H9 (cell line): ENCODE data around the gene DNTT. TPM values are rescaled to one million over a fixed set of nuclear protein-coding genes. Genes with fewer than 3 reads are reported as not detected.

Experiments
- DNase-seq: peaks from one replicate; pipeline ENCODE4 v3.0.0-alpha.2; 2017
- H2AFZ ChIP-seq: one replicate; pipeline ENCODE4 v1.6.1; 2013; ENCODE audit warnings: mild to moderate bottlenecking, low read length, control low read depth, moderate library complexity
- H2AK5ac ChIP-seq: 2 replicates; pipeline ENCODE4 v1.6.1; 2013; ENCODE audit warnings: low read length, control low read depth, mixed read lengths; ENCODE audit not compliant: insufficient read length
- H2BK120ac ChIP-seq: one replicate; pipeline ENCODE4 v1.6.1; 2013; ENCODE audit warnings: low read depth, mild to moderate bottlenecking, low read length, control low read depth, inconsistent platforms; ENCODE audit not compliant: poor library complexity, severe bottlenecking
- H2BK12ac ChIP-seq: 2 replicates; pipeline ENCODE4 v1.6.1; 2013; ENCODE audit warnings: low read length, control low read depth, mixed read lengths, low read depth; ENCODE audit not compliant: insufficient read length
- H2BK15ac ChIP-seq: 2 replicates; pipeline ENCODE4 v1.6.1; 2013; ENCODE audit warnings: low read depth, low read length, control low read depth
- H2BK20ac ChIP-seq: one replicate; pipeline ENCODE4 v1.6.1; 2013; ENCODE audit warnings: low read depth, mild to moderate bottlenecking, low read length, control low read depth, inconsistent platforms; ENCODE audit not compliant: poor library complexity, severe bottlenecking
- H2BK5ac ChIP-seq: 2 replicates; pipeline ENCODE4 v1.6.1; 2013; ENCODE audit warnings: low read length, control low read depth, mixed read lengths; ENCODE audit not compliant: insufficient read length
- H3K14ac ChIP-seq: 2 replicates; pipeline ENCODE4 v1.6.1; 2013; ENCODE audit warnings: low read length, control low read depth; ENCODE audit not compliant: insufficient read depth
- H3K18ac ChIP-seq: 2 replicates; pipeline ENCODE4 v1.6.1; 2013; ENCODE audit warnings: low read depth, mild to moderate bottlenecking, mixed read lengths, low read length, control low read depth; ENCODE audit not compliant: insufficient read length
- H3K23ac ChIP-seq: 2 replicates; pipeline ENCODE4 v1.6.1; 2013; ENCODE audit warnings: low read length, control low read depth, mixed read lengths, low read depth; ENCODE audit not compliant: insufficient read length
- H3K23me2 ChIP-seq: 2 replicates; pipeline ENCODE4 v1.6.1; 2013; ENCODE audit warnings: low read depth, mild to moderate bottlenecking, mixed read lengths, low read length, control low read depth; ENCODE audit not compliant: insufficient read length, poor library complexity, severe bottlenecking
- H3K27ac ChIP-seq: 2 replicates; pipeline ENCODE4 v1.5.1; 2013; ENCODE audit warnings: low read length, control low read depth, mixed read lengths, low read depth; ENCODE audit not compliant: insufficient read length
- H3K27me3 ChIP-seq: 2 replicates; pipeline ENCODE4 v1.6.1; 2013; ENCODE audit warnings: low read length, control low read depth, inconsistent platforms; ENCODE audit not compliant: insufficient read depth
- H3K4ac ChIP-seq: 2 replicates; pipeline ENCODE4 v1.6.1; 2013; ENCODE audit warnings: low read depth, mild to moderate bottlenecking, control low read depth, inconsistent platforms, low read length, moderate library complexity
- H3K4me1 ChIP-seq: 2 replicates; pipeline ENCODE4 v1.6.1; 2013; ENCODE audit warnings: low read length, control low read depth, inconsistent platforms; ENCODE audit not compliant: insufficient read depth
- H3K4me2 ChIP-seq: 2 replicates; pipeline ENCODE4 v1.6.1; 2013; ENCODE audit warnings: low read length, control low read depth, mixed read lengths; ENCODE audit not compliant: insufficient read length, insufficient read depth
- H3K56ac ChIP-seq: 2 replicates; pipeline ENCODE4 v1.6.1; 2013; ENCODE audit warnings: low read depth, mild to moderate bottlenecking, mixed read lengths, low read length, control low read depth; ENCODE audit not compliant: insufficient read length
- H3K79me1 ChIP-seq: 2 replicates; pipeline ENCODE4 v1.6.1; 2013; ENCODE audit warnings: low read depth, mild to moderate bottlenecking, moderate library complexity, low read length, control low read depth, inconsistent platforms; ENCODE audit not compliant: insufficient read depth, poor library complexity, severe bottlenecking
- H3K79me2 ChIP-seq: 2 replicates; pipeline ENCODE4 v1.6.1; 2013; ENCODE audit warnings: low read length, control low read depth, inconsistent platforms; ENCODE audit not compliant: insufficient read depth
- H3K9ac ChIP-seq: 2 replicates; pipeline ENCODE4 v1.6.1; 2013; ENCODE audit warnings: low read length, control low read depth, mixed read lengths; ENCODE audit not compliant: insufficient read length; ENCODE audit errors: extremely low read depth
- H3K9me3 ChIP-seq: one replicate; pipeline ENCODE4 v1.6.1; 2013; ENCODE audit warnings: low read depth, low read length, inconsistent platforms; ENCODE audit not compliant: control insufficient read depth
- H3T11ph ChIP-seq: one replicate; pipeline ENCODE4 v1.6.1; 2013; ENCODE audit warnings: mild to moderate bottlenecking, low read length, control low read depth, inconsistent platforms
- H4K20me1 ChIP-seq: one replicate; pipeline ENCODE4 v1.6.1; 2013; ENCODE audit not compliant: control insufficient read depth, insufficient read length, insufficient read depth
- H4K5ac ChIP-seq: 2 replicates; pipeline ENCODE4 v1.6.1; 2013; ENCODE audit warnings: low read depth, mild to moderate bottlenecking, mixed read lengths, low read length, control low read depth; ENCODE audit not compliant: insufficient read length
- H4K8ac ChIP-seq: replicated peaks from 2 replicates; pipeline ENCODE4 v1.6.1; 2013; ENCODE audit warnings: low read length, control low read depth, mixed read lengths, low read depth; ENCODE audit not compliant: insufficient read length
- H4K91ac ChIP-seq: 2 replicates; pipeline ENCODE4 v1.6.1; 2013; ENCODE audit warnings: low read depth, mild to moderate bottlenecking, moderate library complexity, mixed read lengths, low read length, control low read depth; ENCODE audit not compliant: insufficient read length
- H3K27ac Mint-ChIP-seq, 3 experiments: 2 replicates in 2 of 3; 3 replicates in 1 of 3; pipeline ENCODE4 v1.8.0; 2020 to 2021; ENCODE audit warnings: mixed read lengths in 3 of 3, mild to moderate bottlenecking in 1 of 3, moderate library complexity in 1 of 3
- H3K27me3 Mint-ChIP-seq: 2 replicates; pipeline ENCODE4 v1.8.0; 2021; ENCODE audit warnings: low read depth, mild to moderate bottlenecking, moderate library complexity, mixed read lengths
- H3K36me3 Mint-ChIP-seq, 3 experiments: 2 replicates in 2 of 3; 3 replicates in 1 of 3; pipeline ENCODE4 v1.8.0; 2020 to 2021; ENCODE audit warnings: low read depth in 3 of 3, mixed read lengths in 3 of 3; ENCODE audit not compliant: insufficient read depth in 1 of 3
- H3K4me1 Mint-ChIP-seq, 2 experiments: 2 replicates each; pipeline ENCODE4 v1.8.0; 2020; ENCODE audit warnings: mixed read lengths in 2 of 2
- H3K4me3 Mint-ChIP-seq, 2 experiments: 2 replicates in 1 of 2; 3 replicates in 1 of 2; pipeline ENCODE4 v1.8.0; 2020 to 2021; ENCODE audit warnings: mild to moderate bottlenecking in 2 of 2, mixed read lengths in 2 of 2, moderate library complexity in 1 of 2
- H3K9me3 Mint-ChIP-seq, 2 experiments: 2 replicates in 1 of 2; 3 replicates in 1 of 2; pipeline ENCODE4 v1.8.0; 2020; ENCODE audit warnings: mild to moderate bottlenecking in 2 of 2, mixed read lengths in 2 of 2, moderate library complexity in 1 of 2
- CTCF ChIP-seq: fragments of 200-600 bp; sonication (generic); conservative IDR thresholded peaks from 3 replicates; pipeline ENCODE4 v1.8.0; 2021; ENCODE audit warnings: antibody characterized with exemption, mild to moderate bottlenecking
- WGBS: extraction: QIAGEN DNeasy Blood & Tissue Kit; methylation state at CpG from one replicate; pipeline ENCODE4 v1.1.7; 2013; ENCODE audit warnings: missing lambda C conversion rate, low lambda C conversion rate, mixed read lengths; ENCODE audit not compliant: insufficient read length; ENCODE audit errors: extremely low coverage; 5-methylcytosine and 5-hydroxymethylcytosine counted together
- total RNA-seq: library from RNA; stranded (reverse); gene quantifications from 2 replicates; pipeline ENCODE4 v1.2.1, GENCODE V29; 2021

Gene DNTT
- total RNA-seq, 1 experiment from 2014 or later = not detected

- no peak overlapping the region for H4K5ac ChIP-seq
- DNase-seq = no peak
- H3K4me1 Mint-ChIP-seq = peaks cover 37 to 43% of the 10 kb centered on the region in 2 experiments
- H3K56ac ChIP-seq = no peak overlapping the region
- H3K4me1 ChIP-seq = peaks cover 9% of the 10 kb centered on the region; the same call in 1 of the 2 replicates
- H3K9me3 ChIP-seq = no peaks in the 10 kb centered on the region
- H3K9me3 Mint-ChIP-seq = no peaks in the 10 kb centered on the region
- no peak overlapping the region for H3K4ac ChIP-seq
- H4K8ac ChIP-seq = no peak overlapping the region
- no peaks in the 10 kb centered on the region; a peak in 1 of 7 replicates for H3K36me3 Mint-ChIP-seq
- H2BK5ac ChIP-seq = no peak overlapping the region
- H2AFZ ChIP-seq = no peak overlapping the region
- no peak for TF ChIP-seq CTCF
- H3K23me2 ChIP-seq = no peaks in the 10 kb centered on the region
- no CpG with 5 or more reads among the region's 3 CpGs for WGBS
- no peak overlapping the region for H2BK15ac ChIP-seq
- H2BK120ac ChIP-seq = no peak overlapping the region
- H3K4me3 Mint-ChIP-seq = no peak overlapping the region
- no peak overlapping the region for H3K27ac ChIP-seq
- H3K27me3 ChIP-seq = no peaks in the 10 kb centered on the region
- no peak overlapping the region for H3K4me2 ChIP-seq
- no peaks in the 10 kb centered on the region for H3K79me1 ChIP-seq
- H3K27ac Mint-ChIP-seq = no peak overlapping the region
- H2BK12ac ChIP-seq = no peak overlapping the region
- no peak overlapping the region for H4K91ac ChIP-seq
- no peak overlapping the region for H2AK5ac ChIP-seq
- H3K27me3 Mint-ChIP-seq = peaks cover 3% of the 10 kb centered on the region
- H2BK20ac ChIP-seq = no peak overlapping the region
- H3K9ac ChIP-seq = no peak overlapping the region
- no peaks in the 10 kb centered on the region for H3K79me2 ChIP-seq
- no peak overlapping the region for H3T11ph ChIP-seq
- no peaks in the 10 kb centered on the region for H4K20me1 ChIP-seq
- no peak overlapping the region for H3K23ac ChIP-seq
- no peak overlapping the region for H3K18ac ChIP-seq
- no peak overlapping the region for H3K14ac ChIP-seq
Measured at GRCh38 chr10:96305019-96305418, 785 bp downstream of the DNTT start.
